ENCODE measurements around the gene CIZ1. TPM values are rescaled to one million over a fixed set of nuclear protein-coding genes. Genes with fewer than 3 reads are reported as not detected.
A peak's percentile ranks its signal among the peaks of the same experiment; 100 is the strongest.

CIZ1 gene
- total RNA-seq, 1 donor from 2014 or later = 109 TPM

DNA sequence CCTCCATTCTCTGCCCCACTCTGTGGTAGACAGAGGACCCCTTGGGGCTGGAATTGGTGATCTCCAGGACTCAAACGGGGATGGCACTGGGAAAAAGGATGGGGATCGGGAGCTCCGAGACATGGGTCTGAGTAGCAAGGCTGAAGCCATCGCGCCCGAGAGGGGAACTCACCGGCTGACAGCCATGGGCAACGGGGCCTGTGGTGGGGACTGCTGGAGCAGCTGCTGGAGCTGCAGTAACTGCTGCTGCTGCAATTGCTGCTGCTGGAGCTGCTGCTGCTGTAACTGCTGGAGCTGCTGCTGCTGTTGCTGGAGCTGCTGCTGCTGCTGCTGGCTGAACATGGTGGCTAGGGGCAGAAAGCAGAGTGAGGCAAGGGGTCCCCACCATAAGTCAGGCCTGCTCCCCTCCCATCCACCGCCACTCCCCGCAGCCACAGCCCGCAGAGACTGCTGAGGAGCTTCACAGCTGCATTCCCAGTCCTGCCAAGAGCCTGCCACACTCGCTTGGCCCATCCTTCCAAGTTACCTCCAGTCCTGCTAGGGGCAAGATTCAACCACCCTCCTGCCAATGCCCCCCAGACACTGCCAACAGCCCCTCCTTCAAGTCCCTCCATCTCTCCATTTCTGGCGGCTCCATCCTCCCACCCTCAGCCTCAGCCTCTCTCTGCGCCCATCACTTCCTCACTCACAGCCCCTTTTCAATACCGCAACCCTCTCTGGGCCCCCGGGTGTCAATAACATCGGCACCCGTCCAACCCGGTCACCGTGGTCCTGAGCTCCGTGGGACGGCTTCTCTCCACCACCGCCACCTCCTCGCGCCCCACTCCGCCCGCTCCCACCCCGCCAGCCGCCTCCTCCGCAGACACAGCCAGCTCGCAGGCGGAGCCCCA is 611 bp downstream of the CIZ1 start:
- no peak for DNase-seq (ENCODE audit: low spot score)

DNA sequence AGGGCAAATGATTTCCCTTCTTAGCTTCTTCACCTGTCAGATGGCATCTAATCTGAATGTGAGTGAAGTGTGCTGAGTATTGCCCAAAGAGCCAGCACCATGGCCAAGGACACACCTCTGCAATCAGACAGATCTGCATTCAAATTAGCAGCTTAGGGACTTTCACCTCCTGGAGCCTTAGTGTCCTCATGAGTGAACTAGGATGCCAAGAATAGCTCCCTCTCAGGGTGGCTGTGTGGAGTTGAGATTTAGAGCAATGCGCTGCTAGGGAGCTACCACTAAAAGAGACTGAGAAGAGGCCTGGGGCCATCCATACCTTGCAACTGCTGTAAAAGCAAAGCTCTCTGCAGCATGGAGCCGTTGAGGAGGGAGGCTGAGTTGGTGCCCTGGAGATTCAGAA is 1.4 kb downstream of the CIZ1 start:
- DNase-seq (ENCODE audit: low spot score) = no peak

DNA sequence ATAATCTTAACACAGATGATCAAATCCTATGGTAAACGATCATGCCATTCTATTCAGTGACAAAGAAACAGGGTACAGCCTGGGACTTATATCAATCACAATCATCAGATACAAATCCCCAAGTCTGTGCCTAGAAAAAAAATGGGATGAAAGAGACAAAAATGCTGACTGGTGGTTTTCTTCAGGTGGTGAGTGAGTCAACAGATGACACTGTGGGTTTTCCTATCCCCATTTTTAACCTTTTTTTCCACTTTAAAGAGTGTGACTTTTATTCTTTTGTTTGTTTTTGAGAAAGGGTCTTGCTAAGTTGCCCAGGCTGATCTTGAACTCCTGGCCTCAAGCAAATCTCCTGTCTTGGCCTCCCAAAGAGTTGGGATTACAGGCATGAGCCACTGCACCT is 3.2 kb downstream of the CIZ1 start:
- no peak for DNase-seq (ENCODE audit: low spot score)

DNA sequence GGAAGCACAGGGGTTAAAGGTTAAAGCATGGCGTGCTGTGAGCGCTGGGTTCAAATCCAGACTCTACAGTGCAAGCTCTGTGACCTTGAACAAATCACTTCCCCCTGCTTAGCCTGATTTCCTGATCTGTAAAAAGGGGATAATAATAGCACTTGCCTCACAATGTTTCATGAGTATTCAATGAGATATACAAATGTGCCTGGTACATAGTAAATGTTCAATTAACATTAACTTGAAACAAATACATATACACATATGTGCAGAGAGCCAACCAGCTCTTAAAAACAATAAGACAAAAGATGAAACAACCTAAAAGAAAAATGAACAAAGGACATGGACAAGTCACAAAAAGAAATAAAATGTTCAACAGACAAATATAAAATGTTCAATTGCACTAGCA is 4.0 kb downstream of the CIZ1 start:
- DNase-seq (ENCODE audit: low spot score) = no peak

DNA sequence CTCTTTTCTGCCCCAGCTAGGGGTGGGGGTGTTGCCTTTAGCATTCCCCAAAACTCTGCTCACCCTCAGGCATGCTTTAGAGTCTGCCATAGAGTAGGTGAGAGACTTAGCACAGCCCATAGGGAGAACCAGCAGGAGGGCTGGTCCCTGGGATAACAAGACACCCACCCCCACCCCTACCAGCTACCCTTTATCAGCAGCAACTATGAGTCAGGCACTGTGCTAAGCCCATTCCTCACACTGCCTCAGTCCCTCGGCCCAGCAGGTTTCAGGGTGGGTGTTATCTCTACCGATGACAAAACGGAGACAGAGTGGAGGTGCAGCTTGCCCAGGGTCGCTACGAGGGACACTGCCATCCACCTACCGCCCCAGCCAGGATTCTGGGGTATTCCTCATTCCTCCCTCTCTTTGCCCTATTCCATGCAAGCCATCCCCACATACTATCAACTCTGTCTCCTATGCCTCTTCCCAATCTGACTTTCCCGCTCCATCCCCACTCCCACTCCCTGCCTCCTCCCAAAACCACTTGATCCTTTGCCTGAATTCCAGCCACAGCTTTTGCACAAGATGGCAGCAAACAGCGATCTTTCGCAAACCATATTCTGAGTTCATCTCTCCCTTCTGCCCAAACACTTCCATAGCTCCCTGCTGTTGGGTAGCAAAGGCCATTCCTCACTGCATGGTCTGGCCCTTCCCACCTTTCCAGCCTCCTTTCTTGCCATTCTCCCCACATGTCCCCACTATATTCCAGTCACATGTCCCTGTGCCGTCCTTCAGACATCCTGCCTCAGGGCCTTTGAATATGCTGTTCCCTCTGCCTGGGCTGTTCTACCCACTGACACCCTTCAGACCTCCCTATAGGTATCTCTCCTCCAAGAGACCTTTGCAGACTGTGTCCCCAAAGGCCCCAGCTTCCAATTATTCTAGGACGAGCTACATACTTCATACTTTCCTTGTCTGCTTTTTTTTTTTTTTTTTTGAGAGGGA is 5.1 kb downstream of the CIZ1 start:
- no peak for DNase-seq (ENCODE audit: low spot score)

DNA sequence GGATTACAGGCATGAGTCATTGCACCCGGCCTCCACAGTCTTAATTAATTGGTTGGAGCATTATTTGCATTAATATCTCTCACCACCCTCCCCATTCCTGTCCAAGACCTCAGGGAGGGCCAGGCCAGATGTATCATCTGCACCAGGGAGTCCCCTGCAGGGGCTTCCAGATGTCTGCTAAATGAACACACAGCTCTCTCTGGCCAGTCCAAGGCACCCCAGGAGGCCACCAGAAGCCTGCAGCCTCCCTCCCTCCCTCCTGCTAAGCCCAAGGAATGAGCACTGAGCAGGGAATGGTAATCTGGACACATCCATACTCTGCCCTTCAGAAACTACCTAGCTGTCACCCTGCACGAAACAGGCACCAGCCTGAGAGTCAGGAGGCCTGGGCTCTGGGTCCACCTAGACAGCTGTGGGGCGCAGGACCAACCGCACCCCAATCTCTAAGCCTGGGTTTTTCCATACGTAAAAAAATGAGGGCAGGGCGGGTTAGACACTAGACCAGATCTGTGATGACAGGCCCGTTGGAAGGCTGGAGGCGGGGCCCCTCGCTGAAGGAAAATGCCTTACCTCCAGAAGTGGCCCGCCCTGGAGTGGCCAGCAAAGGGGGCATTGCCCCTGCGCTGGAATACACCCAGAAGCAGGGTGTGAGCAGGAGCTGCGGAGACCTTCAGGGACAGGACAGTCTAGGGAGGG is 8.3 kb downstream of the CIZ1 start:
- no peak for DNase-seq (ENCODE audit: low spot score)

DNA sequence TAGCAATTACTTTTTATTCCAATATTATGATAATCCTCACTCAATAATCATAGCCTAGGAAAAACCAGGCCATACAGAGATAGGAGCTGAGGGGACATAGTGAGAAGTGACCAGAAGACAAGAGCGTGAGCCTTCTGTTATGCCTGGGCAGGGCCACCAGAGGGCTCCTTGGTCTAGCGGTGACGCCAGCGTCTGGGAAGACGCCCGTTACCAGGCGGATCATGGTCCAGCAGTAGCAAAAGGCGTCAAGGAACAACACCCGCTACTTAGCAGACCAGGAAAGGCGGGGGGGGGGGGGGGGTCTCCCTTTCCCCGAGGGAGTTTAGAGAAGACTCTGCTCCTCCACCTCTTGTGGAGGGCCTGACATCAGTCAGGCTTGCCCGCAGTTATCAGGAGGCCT is 9.9 kb downstream of the CIZ1 start:
- DNase-seq (ENCODE audit: low spot score) = peak; percentile 53

DNA sequence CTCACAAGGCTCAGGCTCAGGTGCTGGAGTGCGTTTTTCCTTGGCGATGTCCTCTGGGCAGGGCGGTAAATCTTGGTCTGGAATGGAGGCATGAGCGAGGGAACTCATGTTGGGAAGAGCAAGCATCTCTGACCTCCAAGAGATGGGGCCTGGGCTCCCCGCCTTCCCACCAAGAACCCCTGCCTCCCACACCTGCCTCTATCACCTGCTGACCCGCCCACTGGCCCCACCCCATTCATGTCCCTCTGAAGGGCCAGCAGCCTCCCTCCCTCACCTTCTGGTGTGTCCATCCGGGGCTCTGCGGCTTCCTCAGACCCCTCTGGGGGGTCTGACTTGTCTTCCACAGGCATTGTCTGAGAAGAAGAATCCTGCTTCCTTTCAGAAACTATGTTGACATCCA is 10.9 kb downstream of the CIZ1 start:
- no peak for DNase-seq (ENCODE audit: low spot score)

DNA sequence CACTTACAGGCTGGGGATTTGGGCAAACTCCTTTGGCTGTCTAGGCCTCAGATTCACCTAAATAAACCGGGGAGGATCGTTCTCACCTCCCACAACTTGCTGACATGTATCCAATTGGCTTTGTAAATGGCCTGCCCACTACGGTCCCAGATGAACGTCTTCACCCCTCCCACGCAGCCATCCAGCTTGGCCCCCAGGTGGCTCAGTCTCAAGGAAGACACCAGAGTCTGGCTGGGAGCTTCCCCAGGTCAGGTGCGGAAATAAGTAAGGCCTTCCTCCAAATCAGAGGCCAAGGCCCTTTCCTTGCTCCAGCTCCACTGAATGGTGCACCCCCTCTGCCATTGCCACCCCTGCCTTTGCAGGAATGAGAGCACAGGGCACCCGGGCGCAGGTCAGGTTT is 11.4 kb downstream of the CIZ1 start:
- DNase-seq (ENCODE audit: low spot score) = no peak

DNA sequence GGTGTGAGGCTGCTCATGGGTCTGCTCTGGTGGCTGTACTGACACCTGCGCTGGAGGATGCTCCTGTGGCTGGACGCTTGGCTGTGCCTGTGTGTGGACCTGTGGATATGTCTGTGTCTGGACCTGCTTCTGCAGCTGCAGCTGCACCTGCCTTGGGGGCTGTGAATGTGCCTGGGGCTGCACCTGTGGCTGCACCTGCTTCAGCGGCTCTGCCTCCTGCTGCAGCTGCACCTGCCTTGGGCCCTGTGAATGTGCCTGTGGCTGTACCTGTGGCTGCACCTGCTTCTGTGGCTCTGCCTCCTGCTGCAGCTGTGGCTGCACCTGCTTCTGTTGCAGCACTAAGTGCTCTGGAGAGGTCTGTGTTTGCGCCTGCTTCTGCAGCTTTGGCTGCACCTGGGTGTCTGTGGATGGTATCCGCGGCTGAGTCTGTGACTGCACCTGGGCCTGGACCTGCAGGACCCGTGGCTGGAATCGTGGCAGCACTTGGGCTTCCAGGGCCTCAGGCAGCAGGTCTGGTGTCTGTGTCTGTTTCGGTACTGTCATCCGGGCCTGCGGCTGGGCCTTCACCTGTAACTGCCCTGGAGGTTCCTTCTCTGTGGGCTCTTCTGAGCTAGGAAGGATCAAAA is 12.5 kb downstream of the CIZ1 start:
- no peak for DNase-seq (ENCODE audit: low spot score)

DNA sequence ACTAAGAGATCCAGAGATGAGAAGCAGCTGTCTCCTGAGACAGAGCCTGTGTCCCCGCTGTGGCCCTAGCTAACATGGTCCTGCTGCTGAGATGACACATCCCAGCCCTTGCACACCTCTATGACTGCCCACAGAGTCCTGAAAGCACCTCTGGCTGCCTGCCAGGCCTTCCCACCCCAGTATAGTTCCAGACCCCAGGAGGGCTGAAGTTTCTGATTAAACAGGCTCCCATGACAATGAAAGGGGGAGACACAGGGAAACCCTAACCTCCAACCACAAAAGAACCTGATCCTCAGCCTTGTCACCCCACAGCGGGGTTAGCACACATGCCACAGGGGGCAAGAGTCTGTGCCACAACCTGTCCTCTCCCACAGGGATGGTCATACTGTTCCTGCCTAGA is 15.6 kb downstream of the CIZ1 start:
- no peak for DNase-seq (ENCODE audit: low spot score)

DNA sequence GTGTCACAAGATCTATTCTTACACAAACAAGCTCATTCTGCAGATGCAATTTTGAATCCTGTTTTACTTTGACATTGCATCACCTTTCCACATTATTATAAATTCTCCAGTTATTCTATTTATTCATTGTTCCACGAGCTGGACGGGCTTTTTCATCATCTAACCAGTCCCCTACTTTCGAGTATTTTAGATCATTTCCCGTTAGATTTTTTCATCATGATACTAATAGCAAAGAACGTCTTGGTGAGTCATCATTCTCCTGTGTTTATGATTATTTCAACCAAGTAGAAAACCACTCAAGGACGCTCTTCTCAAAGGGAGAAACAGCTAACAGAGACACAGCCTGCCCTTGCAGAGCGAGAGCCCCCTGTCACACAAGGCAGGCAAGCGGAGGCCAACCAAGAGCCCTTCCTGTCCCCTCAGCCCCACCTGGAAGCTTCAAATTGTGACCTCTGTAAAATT is 16.2 kb downstream of the CIZ1 start:
- DNase-seq (ENCODE audit: low spot score) = no peak

DNA sequence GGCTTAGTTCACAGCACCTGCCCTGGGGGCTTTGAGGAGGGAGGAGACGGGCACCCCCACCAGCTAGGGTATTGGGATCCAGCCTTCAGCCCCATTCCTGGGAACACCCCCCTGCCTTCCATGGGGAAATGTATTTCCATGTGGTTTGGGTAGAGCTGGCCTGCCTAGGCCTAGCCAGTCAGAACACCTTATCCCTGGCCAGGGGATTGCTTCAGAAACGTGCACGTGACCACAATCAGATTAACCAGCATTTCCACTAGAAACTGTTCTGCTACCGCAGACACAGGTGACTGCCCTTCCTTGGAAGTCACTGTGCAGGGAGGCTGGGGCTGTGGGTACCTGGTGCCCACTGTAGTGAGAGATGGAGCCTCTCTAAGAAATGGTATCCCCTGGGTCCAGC is 17.3 kb downstream of the CIZ1 start:
- DNase-seq (ENCODE audit: low spot score) = no peak

DNA sequence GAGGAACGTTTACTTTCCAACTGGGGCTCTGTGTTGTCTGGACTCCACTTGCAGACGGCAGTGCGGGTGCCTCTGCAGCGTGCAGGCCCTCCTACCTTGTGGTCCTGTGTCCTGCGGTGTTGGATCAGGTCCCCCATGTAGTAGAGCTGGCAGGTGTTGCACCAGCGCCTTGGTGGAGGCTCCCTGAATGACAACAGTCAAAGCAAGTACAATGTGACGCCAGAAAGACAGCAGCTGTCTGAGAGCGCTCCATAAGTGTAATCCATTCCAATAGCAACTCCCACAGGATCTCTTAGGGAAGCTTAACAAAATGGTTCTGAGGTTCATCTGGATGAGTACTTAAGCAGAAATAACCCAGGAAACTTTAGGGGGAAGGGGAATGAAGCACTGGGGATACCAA is 21.4 kb downstream of the CIZ1 start:
- no peak for DNase-seq (ENCODE audit: low spot score)

DNA sequence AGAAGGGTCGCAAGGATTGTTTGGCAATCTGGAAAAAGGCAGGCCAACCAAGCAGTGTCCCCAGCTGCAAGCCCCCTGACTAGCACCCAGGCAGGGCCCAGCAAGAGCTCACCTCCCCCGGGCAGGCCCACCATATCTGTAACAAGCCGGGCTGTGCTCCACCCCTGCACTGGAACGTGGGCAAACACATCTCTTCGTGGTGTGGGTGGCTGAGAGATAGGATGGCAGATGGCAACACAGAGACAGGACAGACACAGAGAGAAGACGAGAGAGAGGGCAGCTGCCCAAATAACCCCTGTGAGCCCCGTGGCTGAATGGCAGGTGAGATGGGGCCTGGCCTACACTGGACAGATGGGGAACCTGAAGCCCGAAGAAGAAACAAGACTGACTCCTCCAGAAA is 21.9 kb downstream of the CIZ1 start:
- no peak for DNase-seq (ENCODE audit: low spot score)

DNA sequence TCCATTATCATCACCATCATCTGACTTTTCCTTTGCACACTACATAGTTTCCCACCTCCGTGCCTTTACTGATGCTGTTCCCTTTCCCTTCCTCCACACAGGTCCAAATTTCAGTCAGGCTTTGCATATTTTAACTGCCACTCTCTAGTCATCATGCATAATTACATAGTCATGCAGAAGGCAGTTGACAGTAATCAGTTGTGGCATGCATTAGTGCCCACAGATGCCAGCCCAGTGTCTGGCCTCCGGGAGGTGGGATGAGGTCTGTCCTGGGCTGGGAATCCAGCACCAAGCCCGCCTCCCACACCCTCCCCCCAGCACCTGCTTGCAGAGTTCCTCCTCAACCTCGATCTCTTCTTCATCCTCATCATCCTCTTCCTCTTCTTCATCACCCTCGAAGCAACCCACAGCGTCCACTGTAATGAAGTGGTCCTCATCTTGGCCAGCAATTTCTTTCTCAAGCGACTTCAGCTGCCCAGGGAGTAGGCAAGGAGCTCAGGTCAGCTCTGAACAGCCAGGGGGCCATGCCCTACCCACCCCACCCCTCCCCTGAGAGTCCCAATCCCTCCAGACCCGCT is 22.6 kb downstream of the CIZ1 start:
- DNase-seq (ENCODE audit: low spot score) = no peak

DNA sequence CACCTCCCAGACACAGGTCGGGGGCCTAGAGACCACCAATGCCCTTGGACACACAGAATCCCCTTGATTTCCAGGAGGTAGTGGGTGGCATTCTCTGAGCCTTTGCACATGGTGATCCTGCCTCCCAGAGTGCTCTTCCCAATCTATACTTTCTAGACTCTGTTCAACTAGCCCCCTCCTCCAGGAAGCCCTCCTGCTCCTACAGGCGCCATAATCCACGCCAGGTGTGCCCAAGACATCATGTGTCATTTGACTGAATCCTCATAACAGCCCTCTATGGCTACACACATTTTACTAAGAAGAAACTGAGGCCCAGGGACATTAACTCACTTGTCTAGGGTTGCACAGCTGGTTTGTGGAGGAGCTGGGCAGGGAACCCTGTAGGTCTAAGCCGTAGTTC is 24.2 kb downstream of the CIZ1 start:
- no peak for DNase-seq (ENCODE audit: low spot score)

DNA sequence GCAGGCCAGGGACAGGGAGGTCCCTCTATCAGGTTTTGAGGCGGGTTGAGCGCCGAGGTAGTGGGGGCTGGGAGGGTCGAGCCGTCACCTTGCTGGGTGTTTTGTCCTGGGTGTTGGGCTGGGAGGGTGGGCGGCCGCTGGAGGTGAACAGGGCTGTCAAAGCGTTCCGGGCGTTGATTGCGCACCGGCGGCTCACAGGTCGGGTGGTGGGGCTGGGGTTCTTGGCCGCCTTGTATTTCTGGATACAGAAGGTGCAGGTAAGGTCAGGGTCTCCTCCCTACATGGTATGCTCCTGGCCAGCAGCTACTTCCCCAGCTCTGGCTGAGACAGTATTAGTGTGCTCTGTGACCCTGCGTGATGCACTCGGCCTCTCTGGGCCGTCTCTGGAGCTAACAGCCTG is 25.2 kb downstream of the CIZ1 start:
- no peak for DNase-seq (ENCODE audit: low spot score)

DNA sequence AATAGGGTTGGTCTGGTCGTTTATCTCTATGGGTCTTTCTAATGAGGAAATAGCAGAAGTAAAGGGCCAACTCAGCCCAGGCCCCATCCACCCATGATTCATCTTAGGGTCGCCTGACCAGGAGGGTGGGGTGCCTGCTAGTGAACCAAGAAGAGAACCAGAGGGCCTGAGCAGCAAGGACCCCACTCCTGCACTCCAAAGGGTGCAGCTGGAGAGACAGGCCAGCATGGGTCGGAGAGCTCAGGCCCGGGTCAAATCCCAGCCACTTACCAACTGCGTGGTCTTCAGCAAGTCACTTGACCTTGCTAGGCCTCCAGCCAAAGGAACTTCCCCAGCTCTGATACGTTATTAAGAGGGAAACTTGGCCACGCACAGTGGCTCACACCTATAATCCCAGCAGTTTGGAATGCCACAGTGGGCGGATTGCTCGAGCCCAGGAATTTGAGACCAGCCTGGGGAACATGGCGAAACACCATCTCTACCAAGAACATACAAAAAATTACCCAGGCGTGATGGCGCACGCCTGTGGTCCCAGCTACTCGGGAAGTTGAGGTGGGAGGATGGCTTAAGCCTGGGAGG is 27.0 kb downstream of the CIZ1 start:
- DNase-seq (ENCODE audit: low spot score) = no peak

DNA sequence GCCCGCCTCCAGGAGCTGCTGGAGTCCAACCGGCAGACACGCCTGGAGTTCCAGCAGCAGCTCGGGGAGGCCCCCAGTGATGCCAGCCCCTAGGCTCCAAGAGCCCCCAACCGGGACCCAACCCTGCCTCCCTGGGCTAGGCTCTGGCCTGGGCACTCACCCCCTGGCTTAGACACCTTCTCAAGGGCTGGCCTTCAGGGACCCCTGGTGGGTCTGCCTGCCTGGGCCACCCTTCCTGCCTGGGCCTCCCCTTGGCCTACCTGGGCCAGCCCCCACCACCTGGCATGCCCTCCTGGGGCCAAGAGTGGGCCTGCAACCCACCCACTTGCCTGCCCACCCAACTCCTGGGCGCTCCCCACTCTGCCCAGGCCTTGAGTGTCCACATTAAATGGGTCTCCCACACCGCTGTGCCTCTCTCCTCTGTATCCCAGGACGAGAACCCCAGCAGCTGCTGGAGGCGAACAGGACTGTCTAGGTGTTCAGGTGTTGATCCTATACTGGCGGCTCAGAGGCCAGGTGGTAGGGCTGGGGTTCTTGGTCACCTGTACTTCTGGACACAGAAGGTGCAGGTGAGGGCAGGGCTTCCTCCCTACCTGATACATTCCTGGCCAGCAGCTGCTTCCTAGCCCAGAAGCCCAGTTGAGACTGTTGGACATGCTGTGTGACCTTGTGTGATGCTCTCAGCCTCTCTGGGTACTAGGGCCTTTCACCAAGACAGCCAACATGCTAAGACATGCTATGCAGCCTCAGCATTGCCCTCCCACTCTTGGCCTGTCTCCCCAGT is 27.7 kb downstream of the CIZ1 start:
- no peak for DNase-seq (ENCODE audit: low spot score)
